A673 (cell line): ENCODE results near the gene TOR2A.

Experiments used
- CTCF ChIP-seq: fragments of 300-800, 200-600 bp; sonication (generic); conservative IDR thresholded peaks from 2 replicates; pipeline ENCODE4 v1.5.1; 2017; ENCODE audit warnings: low read depth, mild to moderate bottlenecking, antibody characterized with exemption, low read length, moderate library complexity, mixed read lengths
- EZH2 ChIP-seq: fragments of 200-600 bp; sonication (generic); IDR thresholded peaks from 2 replicates; pipeline ENCODE4 v1.6.1; 2017; ENCODE audit warnings: borderline replicate concordance, low read depth, mild to moderate bottlenecking, mixed read lengths, antibody characterized with exemption, low read length; ENCODE audit not compliant: poor library complexity, severe bottlenecking

GRCh38 chr9:127776195-127776923 is 41.3 kb upstream of the TOR2A start:
- TF ChIP-seq CTCF (no peak), EZH2 (no peak)
